CD4-positive, CD25-positive, alpha-beta regulatory T cell (primary cell): ENCODE measurements around the gene SLC25A14. TPM values are rescaled to one million over a fixed set of nuclear protein-coding genes. Genes with fewer than 3 reads are reported as not detected.

Experiments used
- ATAC-seq, 2 donors: fragments of 150-1000 bp; cut with Tn5 transposase; one replicate each; pipeline ENCODE4 v1.10.0; 2021; ENCODE audit warnings: low read depth in 2 of 2, moderate number of reproducible peaks in 2 of 2, moderate library complexity in 1 of 2
- DNase-seq, 3 donors: peaks; one replicate each; pipeline versions ENCODE4 v3.0.0 to v3.0.0-alpha.2; 2012 to 2022; ENCODE audit warnings: mixed read lengths in 1 of 3
- H3K27ac ChIP-seq: one replicate; pipeline ENCODE4 v1.7.0; 2013; ENCODE audit warnings: mild to moderate bottlenecking, low read length; ENCODE audit not compliant: insufficient read depth, poor library complexity, severe bottlenecking
- H3K27me3 ChIP-seq: one replicate; pipeline ENCODE4 v1.7.0; 2013; ENCODE audit warnings: low read length; ENCODE audit not compliant: control insufficient read depth, insufficient read depth
- H3K36me3 ChIP-seq: one replicate; pipeline ENCODE4 v1.7.0; 2013; ENCODE audit warnings: mild to moderate bottlenecking, low read length, moderate library complexity; ENCODE audit not compliant: control insufficient read depth, insufficient read depth
- H3K4me1 ChIP-seq: 2 replicates; pipeline ENCODE4 v1.7.0; 2013; ENCODE audit warnings: mild to moderate bottlenecking, low read length; ENCODE audit not compliant: insufficient read depth, control insufficient read depth, poor library complexity, severe bottlenecking
- H3K4me3 ChIP-seq: one replicate; pipeline ENCODE4 v1.7.0; 2013; ENCODE audit warnings: low read depth, mild to moderate bottlenecking, low read length, moderate library complexity
- H3K9me3 ChIP-seq, 2 experiments: 1 replicate in 1 of 2; 2 replicates in 1 of 2; pipeline ENCODE4 v1.7.0; 2013; ENCODE audit warnings: low read length in 2 of 2, mild to moderate bottlenecking in 1 of 2, moderate library complexity in 1 of 2; ENCODE audit not compliant: control insufficient read depth in 2 of 2
- H3K27ac Mint-ChIP-seq, 3 donors: one replicate each; pipeline ENCODE4 v1.8.0; 2020 to 2022; ENCODE audit warnings: mild to moderate bottlenecking in 3 of 3, mixed read lengths in 3 of 3, moderate library complexity in 2 of 3
- H3K27me3 Mint-ChIP-seq: one replicate; pipeline ENCODE4 v1.8.0; 2022; ENCODE audit warnings: mild to moderate bottlenecking, mixed read lengths
- H3K36me3 Mint-ChIP-seq: one replicate; pipeline ENCODE4 v1.8.0; 2020; ENCODE audit warnings: mixed read lengths
- H3K4me1 Mint-ChIP-seq, 4 donors: one replicate each; pipeline ENCODE4 v1.8.0; 2020 to 2022; ENCODE audit warnings: mixed read lengths in 4 of 4, mild to moderate bottlenecking in 1 of 4
- H3K4me3 Mint-ChIP-seq, 4 donors: one replicate each; pipeline ENCODE4 v1.8.0; 2020 to 2022; ENCODE audit warnings: mild to moderate bottlenecking in 4 of 4, mixed read lengths in 4 of 4, moderate library complexity in 3 of 4
- H3K9me3 Mint-ChIP-seq, 7 donors: one replicate each; pipeline ENCODE4 v1.8.0; 2020 to 2022; ENCODE audit warnings: mixed read lengths in 7 of 7, mild to moderate bottlenecking in 3 of 7, moderate library complexity in 2 of 7
- polyA plus RNA-seq, 4 donors: library from polyadenylated mRNA; unstranded; fragments of 300-500 nt; fragmentation: Illumina TruSeq; gene quantifications; one replicate each; pipeline ENCODE4 v1.2.3, GENCODE V29; 2021
- total RNA-seq: library from RNA; stranded (reverse); gene quantifications from one replicate; pipeline ENCODE4 v1.2.3, GENCODE V29; 2022

SLC25A14 gene
- total and polyA plus RNA-seq, 5 donors from 2014 or later, result 7.6 to 14.9 (median 8.7) TPM

DNA sequence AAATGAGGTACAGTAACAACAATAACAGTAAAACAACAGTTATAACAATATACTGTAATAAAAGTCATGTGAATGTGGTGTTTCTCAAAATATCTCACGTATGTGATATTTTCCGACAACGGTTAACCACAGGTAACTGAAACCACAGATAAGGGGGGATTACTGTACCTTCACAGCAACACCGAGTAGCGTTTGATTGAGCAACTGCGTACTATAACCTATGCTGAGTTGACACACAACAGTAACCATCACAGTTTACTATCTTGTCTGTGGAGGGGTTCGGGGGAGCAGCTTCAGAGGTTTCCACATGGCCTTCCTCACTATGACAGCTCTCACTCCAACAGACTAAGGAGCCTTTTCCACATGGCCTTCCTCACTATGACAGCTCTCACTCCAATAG is 75.5 kb downstream of the SLC25A14 start:
- no peak overlapping the region for H3K4me3 Mint-ChIP-seq
- Histone ChIP-seq H3K4me1 (no peaks in the 10 kb centered on the region), H3K36me3 (peaks cover 16% of the 10 kb centered on the region), H3K4me3 (no peak overlapping the region), H3K27ac (no peak overlapping the region), H3K9me3 (no peaks in the 10 kb centered on the region), H3K27me3 (no peaks in the 10 kb centered on the region)
- H3K9me3 Mint-ChIP-seq, result no peaks in the 10 kb centered on the region
- peaks cover 7% of the 10 kb centered on the region for H3K36me3 Mint-ChIP-seq
- peaks cover 0 to 2% (median 0%) of the 10 kb centered on the region in 4 donors for H3K4me1 Mint-ChIP-seq
- H3K27me3 Mint-ChIP-seq, result no peaks in the 10 kb centered on the region
- no peak for ATAC-seq
- no peak for DNase-seq
- no peak overlapping the region for H3K27ac Mint-ChIP-seq

DNA sequence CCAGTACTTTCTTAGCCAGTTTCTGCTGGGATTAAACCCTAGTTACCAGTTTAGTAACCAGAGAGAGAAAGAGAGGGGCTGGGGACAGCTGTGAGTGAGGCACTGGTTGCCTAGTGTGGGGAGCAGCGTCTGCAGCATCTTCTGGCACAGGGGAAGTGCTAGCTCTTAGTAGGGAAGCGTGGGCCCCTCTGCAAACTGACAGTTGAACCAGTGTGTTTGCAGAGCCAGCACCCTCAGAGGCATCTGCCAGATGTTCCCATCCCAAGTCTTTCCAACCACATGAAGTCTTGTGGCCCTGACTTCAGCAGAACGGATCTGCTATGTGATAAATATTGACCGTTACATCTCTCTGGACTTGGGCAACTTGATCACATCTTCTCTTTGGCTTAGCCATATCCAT is 77.1 kb downstream of the SLC25A14 start:
- Mint-ChIP-seq H3K36me3 (peaks cover 4% of the 10 kb centered on the region), H3K4me1 (no peaks in the 10 kb centered on the region), H3K4me3 (no peak overlapping the region), H3K9me3 (peaks cover 0 to 2% (median 0%) of the 10 kb centered on the region in 7 donors), H3K27ac (no peak overlapping the region), H3K27me3 (peaks cover 6% of the 10 kb centered on the region)
- H3K4me1 ChIP-seq, result no peaks in the 10 kb centered on the region
- no peak overlapping the region for H3K4me3 ChIP-seq
- DNase-seq (no peak), ATAC-seq (no peak)
- no peaks in the 10 kb centered on the region for H3K9me3 ChIP-seq
- H3K27me3 ChIP-seq, result no peaks in the 10 kb centered on the region
- H3K27ac ChIP-seq, result no peak overlapping the region
- peaks cover 8% of the 10 kb centered on the region for H3K36me3 ChIP-seq

DNA sequence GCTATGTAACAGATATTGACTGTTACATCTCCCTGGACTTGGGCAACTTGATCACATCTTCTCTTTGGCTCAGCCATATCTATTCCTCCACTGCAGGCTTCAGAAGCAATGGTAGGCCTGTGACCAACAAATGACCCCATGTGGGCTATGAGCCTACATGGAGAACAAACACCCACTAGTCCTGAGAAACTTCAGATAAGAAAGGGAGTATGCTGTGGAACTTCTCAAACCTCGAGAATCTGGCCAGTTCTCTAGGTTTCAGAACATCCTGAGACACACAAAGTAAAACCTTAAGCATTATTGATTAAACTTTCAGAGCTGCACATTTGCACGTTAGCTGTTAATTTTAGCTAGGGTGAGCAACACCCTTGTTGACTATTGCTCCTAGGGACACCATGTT is 78.3 kb downstream of the SLC25A14 start:
- Histone ChIP-seq H3K4me1 (no peaks in the 10 kb centered on the region), H3K9me3 (no peaks in the 10 kb centered on the region), H3K27ac (no peak overlapping the region), H3K27me3 (no peaks in the 10 kb centered on the region), H3K36me3 (peaks cover under 1% of the 10 kb centered on the region), H3K4me3 (no peak overlapping the region)
- Mint-ChIP-seq H3K4me1 (no peaks in the 10 kb centered on the region), H3K36me3 (no peaks in the 10 kb centered on the region), H3K9me3 (peaks cover 0 to 2% (median 0%) of the 10 kb centered on the region in 7 donors), H3K27me3 (peaks cover 6% of the 10 kb centered on the region), H3K4me3 (no peak overlapping the region), H3K27ac (no peak overlapping the region)
- DNase-seq, result no peak
- no peak for ATAC-seq

DNA sequence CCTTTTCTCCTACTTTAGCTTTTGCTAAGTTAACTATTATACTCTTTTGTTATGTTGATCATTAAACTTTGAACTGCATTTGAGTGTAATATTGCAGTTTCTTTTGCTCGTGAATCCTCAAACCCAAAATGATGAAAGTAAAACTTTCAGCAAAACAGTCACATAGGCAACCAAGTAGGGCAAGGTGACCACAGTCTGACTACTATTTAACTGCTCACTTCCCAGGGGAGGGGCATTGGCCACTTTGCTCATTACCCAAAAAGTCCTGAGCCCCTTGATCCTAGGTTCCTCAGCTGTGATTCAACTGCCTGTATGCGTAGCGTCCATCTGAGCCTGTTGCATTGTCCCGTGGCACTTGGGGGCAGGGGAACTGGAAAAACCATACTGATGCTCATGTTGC is 79.0 kb downstream of the SLC25A14 start:
- peaks cover 0 to 2% (median 0%) of the 10 kb centered on the region in 7 donors for H3K9me3 Mint-ChIP-seq
- H3K27me3 Mint-ChIP-seq, result peaks cover 10% of the 10 kb centered on the region
- ATAC-seq, result no peak
- H3K4me1 ChIP-seq, result no peaks in the 10 kb centered on the region
- no peak overlapping the region for H3K27ac ChIP-seq
- H3K4me1 Mint-ChIP-seq, result no peaks in the 10 kb centered on the region
- H3K27ac Mint-ChIP-seq, result no peak overlapping the region
- no peaks in the 10 kb centered on the region for H3K27me3 ChIP-seq
- H3K36me3 Mint-ChIP-seq, result no peaks in the 10 kb centered on the region
- no peaks in the 10 kb centered on the region for H3K9me3 ChIP-seq
- no peak overlapping the region for H3K4me3 ChIP-seq
- DNase-seq, result no peak
- no peaks in the 10 kb centered on the region for H3K36me3 ChIP-seq
- no peak overlapping the region for H3K4me3 Mint-ChIP-seq

DNA sequence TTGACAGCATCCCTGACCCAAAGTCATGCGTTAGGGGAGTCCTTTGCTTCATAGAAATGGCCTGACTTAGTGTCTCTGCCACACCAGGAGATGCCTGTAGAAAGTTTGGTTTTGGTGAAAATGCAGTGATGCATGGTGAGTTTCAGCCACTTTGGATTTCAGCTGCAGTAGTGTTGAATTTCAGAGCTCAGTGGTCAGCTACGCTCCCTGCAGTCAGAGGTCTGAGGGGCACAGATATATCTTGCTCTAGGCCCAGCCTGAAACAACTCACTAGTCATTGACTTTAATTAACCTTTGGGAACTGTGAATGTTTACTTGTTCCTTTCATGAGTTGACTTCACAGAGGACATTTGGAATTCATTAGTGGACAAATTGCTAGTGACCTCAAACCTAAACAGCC is 79.5 kb downstream of the SLC25A14 start:
- H3K27me3 ChIP-seq, result no peaks in the 10 kb centered on the region
- H3K36me3 ChIP-seq, result no peaks in the 10 kb centered on the region
- H3K27me3 Mint-ChIP-seq, result peaks cover 10% of the 10 kb centered on the region
- no peak overlapping the region for H3K27ac Mint-ChIP-seq
- H3K4me1 ChIP-seq, result no peaks in the 10 kb centered on the region
- ATAC-seq (no peak), DNase-seq (no peak)
- no peak overlapping the region for H3K27ac ChIP-seq
- no peak overlapping the region for H3K4me3 ChIP-seq
- peaks cover 0 to 2% (median 0%) of the 10 kb centered on the region in 7 donors for H3K9me3 Mint-ChIP-seq
- no peaks in the 10 kb centered on the region for H3K36me3 Mint-ChIP-seq
- H3K4me1 Mint-ChIP-seq, result no peaks in the 10 kb centered on the region
- no peaks in the 10 kb centered on the region for H3K9me3 ChIP-seq
- H3K4me3 Mint-ChIP-seq, result no peak overlapping the region

Other genes starting within 250 kb of the SLC25A14 start
- 46.7 TPM for gene ELF4, start 229.4 kb upstream of the SLC25A14 start, total RNA-seq
- gene ELF4, start 229.4 kb upstream of the SLC25A14 start, polyA plus RNA-seq, result 10 to 100 TPM; 12.1 to 15.7 (median 14.0) TPM
- 19.3 TPM for gene AIFM1, start 174.1 kb upstream of the SLC25A14 start, total RNA-seq
- 10 to 100 TPM; 26.7 to 32.0 (median 28.7) TPM for gene AIFM1, start 174.1 kb upstream of the SLC25A14 start, polyA plus RNA-seq
- 7.9 TPM for gene RAB33A, start 168.0 kb upstream of the SLC25A14 start, total RNA-seq
- gene RAB33A, start 168.0 kb upstream of the SLC25A14 start, polyA plus RNA-seq, result 10 to 100 TPM; 29.0 to 33.1 (median 31.5) TPM
- gene ZNF280C, start 71.0 kb upstream of the SLC25A14 start, total RNA-seq, result 8.9 TPM
- gene ZNF280C, start 71.0 kb upstream of the SLC25A14 start, polyA plus RNA-seq, result 1 to 10 TPM; 3.0 to 5.1 (median 3.7) TPM
- gene GPR119, start 45.8 kb downstream of the SLC25A14 start, total RNA-seq, result not detected
- not detected for gene GPR119, start 45.8 kb downstream of the SLC25A14 start, polyA plus RNA-seq
- gene RBMX2, start 62.1 kb downstream of the SLC25A14 start, total RNA-seq, result 19.9 TPM
- gene RBMX2, start 62.1 kb downstream of the SLC25A14 start, polyA plus RNA-seq, result 10 to 100 TPM; 18.8 to 27.7 (median 24.3) TPM